Measurements from ENCODE around the gene CPEB3.

CPEB3 gene

DNA sequence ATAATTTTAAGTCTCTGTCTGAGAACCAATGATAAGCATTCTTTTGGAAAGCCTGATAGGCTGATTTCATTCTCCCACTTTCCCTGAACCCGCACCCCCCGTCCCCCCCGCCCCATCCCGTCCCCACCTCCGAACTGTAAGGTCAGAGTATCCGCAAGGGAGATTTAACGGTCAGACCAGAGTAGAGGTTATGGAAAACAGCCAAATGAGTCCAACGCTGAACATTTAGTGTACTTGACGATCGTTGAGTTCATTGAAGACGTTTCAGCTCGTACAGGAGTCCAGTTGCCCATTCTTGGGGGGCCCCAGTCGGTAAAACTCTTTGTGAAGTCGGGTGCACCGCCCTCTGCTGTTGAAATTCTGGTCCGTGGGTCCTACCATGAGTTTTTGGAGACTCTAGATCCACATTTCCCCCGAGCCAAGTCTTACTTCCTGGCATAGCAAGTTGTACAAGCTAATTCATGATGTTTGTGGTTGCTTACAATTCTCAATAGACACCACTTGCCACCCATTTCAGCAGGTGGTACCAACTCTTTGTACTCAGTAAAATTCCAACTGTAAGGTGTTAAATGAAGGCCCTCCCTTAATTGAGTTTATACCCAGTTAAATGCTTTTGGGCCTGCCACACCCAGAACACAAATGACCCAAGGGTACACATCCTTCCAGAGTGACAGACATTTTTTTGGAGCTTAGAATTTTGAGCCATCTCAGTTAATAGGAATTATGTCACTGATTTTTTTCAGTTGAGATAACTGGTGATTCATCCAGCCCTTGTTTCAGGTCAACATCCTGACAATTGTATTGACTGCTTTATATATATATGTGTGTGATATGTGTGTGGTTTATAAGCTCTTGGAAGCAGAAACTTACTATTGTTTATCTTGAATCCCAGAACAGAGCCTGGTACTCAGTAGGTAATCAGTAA lies 1.3 kb upstream of the CPEB3 start:
- H3K4me3 ChIP-seq (ENCODE audit: low read length) = peak overlapping the region; percentile 98
- no peaks in the 10 kb centered on the region for H3K9me3 ChIP-seq (ENCODE audit: low read length)
- H3K27me3 ChIP-seq (ENCODE audit: insufficient read depth, low read length) = no peaks in the 10 kb centered on the region

DNA sequence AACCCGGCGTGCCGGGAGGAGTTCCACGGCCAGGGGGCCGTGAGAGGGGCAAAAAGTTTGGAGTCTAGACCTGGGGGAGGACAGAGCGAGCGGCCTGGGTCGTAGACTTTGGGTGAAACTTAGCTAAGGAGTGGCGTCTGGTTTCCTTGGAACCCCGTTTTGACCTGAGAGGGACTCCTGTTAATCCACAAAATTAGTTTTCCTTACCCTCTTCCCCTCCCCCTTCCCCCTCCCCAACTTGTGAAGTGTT lies 663 bp upstream of the CPEB3 start:
- Histone ChIP-seq H3K9me3 (ENCODE audit: low read length) (no peaks in the 10 kb centered on the region), H3K27me3 (ENCODE audit: insufficient read depth, low read length) (no peaks in the 10 kb centered on the region), H2AFZ (ENCODE audit: low read depth, low read length) (peak overlapping the region; percentile 97), H3K4me3 (ENCODE audit: low read length) (peak overlapping the region; percentile 98), H3K36me3 (ENCODE audit: insufficient read depth, low read length) (peaks cover 22% of the 10 kb centered on the region), H3K4me1 (ENCODE audit: insufficient read depth, low read length) (peaks cover 18% of the 10 kb centered on the region)

More for the DNA sequence above, 1.3 kb upstream of the CPEB3 start:
- Histone ChIP-seq H2AFZ (ENCODE audit: low read depth, low read length) (no peak overlapping the region), H3K4me1 (ENCODE audit: insufficient read depth, low read length) (peaks cover 18% of the 10 kb centered on the region), H3K36me3 (ENCODE audit: insufficient read depth, low read length) (peaks cover 28% of the 10 kb centered on the region)

- Histone ChIP-seq H3K9me3 (ENCODE audit: low read length) (no peaks in the 10 kb centered on the region), H3K27me3 (ENCODE audit: insufficient read depth, low read length) (no peaks in the 10 kb centered on the region), H3K36me3 (ENCODE audit: insufficient read depth, low read length) (peaks cover 22% of the 10 kb centered on the region), H3K4me1 (ENCODE audit: insufficient read depth, low read length) (peaks cover 18% of the 10 kb centered on the region), H3K4me3 (ENCODE audit: low read length) (peak overlapping the region; percentile 98), H2AFZ (ENCODE audit: low read depth, low read length) (peak overlapping the region; percentile 97)
These were observed 622 bp downstream of the CPEB3 start for GRCh38 chr10:92290076-92290836.

- Histone ChIP-seq H2AFZ (ENCODE audit: low read depth, low read length) (no peak overlapping the region), H3K9me3 (ENCODE audit: low read length) (no peaks in the 10 kb centered on the region), H3K4me1 (ENCODE audit: insufficient read depth, low read length) (no peaks in the 10 kb centered on the region), H3K4me3 (ENCODE audit: low read length) (no peak overlapping the region), H3K36me3 (ENCODE audit: insufficient read depth, low read length) (no peaks in the 10 kb centered on the region), H3K27me3 (ENCODE audit: insufficient read depth, low read length) (no peaks in the 10 kb centered on the region)
These were observed 6.7 kb downstream of the CPEB3 start for GRCh38 chr10:92284112-92284704.

DNA sequence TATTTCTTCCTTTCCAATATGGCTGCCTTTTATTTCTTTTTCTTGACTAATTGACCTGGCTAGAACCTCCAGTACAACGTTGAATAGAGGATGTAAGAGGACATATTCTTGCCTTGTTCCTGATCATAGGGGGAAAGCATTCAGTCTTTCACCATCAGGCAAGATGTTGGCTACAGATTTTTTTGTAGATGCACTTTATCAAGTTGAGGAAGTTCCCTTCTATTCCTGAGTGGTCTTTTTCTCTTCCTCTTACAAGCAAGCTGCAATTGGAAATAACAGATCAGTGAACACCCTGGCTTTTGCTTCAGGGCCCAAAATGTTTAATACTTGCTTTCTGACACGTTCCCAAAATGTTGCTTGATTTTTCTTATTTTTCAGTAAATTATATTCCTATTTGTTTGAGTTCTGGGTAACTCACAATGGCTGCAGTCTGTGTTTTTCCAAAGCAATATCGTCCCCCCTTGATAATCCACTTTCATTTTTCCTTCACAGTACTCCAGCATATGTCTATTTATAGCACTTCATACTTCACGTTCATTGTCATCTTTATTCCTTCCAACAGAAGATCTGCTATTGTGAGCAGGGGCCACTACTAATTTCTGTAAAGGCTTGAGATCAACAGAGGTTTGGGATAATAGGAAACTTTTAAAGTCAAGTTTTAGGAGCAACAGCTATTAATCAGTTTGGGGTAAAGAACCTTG lies 11.7 kb downstream of the CPEB3 start:
- no peak overlapping the region for H2AFZ ChIP-seq (ENCODE audit: low read depth, low read length)
- no peaks in the 10 kb centered on the region for H3K9me3 ChIP-seq (ENCODE audit: low read length)
- H3K4me3 ChIP-seq (ENCODE audit: low read length) = no peak overlapping the region

DNA sequence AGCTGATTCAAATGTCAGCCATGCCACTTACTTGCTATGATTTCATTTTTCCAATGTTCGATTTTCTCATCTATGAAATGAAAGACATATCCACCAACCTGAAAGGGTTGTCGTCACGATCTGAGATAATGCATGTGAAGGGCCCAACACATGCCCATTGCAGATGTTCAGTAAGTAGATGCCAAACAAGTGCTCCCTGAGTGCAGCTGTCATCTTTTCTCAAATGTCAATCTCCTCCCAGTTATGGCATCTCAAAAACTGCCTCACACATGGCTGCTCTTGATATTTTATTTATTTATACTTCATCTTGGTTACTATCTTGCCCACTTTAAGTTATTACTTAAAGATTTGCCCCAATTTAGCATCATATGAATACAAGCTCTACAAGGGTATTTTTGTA lies 16.8 kb downstream of the CPEB3 start:
- no peaks in the 10 kb centered on the region for H3K4me1 ChIP-seq (ENCODE audit: insufficient read depth, low read length)
- no peak overlapping the region for H3K4me3 ChIP-seq (ENCODE audit: low read length)
- no peak overlapping the region for H2AFZ ChIP-seq (ENCODE audit: low read depth, low read length)
- H3K36me3 ChIP-seq (ENCODE audit: insufficient read depth, low read length) = no peaks in the 10 kb centered on the region
- no peaks in the 10 kb centered on the region for H3K9me3 ChIP-seq (ENCODE audit: low read length)
- H3K27me3 ChIP-seq (ENCODE audit: insufficient read depth, low read length) = no peaks in the 10 kb centered on the region

More for the DNA sequence above, 11.7 kb downstream of the CPEB3 start:
- no peaks in the 10 kb centered on the region for H3K4me1 ChIP-seq (ENCODE audit: insufficient read depth, low read length)
- no peaks in the 10 kb centered on the region for H3K36me3 ChIP-seq (ENCODE audit: insufficient read depth, low read length)
- H3K27me3 ChIP-seq (ENCODE audit: insufficient read depth, low read length) = no peaks in the 10 kb centered on the region

GRCh38 chr10:92268748-92269147 lies 22.1 kb downstream of the CPEB3 start:
- H2AFZ ChIP-seq (ENCODE audit: low read depth, low read length) = no peak overlapping the region
- H3K27me3 ChIP-seq (ENCODE audit: insufficient read depth, low read length) = no peaks in the 10 kb centered on the region
- no peaks in the 10 kb centered on the region for H3K4me1 ChIP-seq (ENCODE audit: insufficient read depth, low read length)
- H3K4me3 ChIP-seq (ENCODE audit: low read length) = no peak overlapping the region
- no peaks in the 10 kb centered on the region for H3K36me3 ChIP-seq (ENCODE audit: insufficient read depth, low read length)
- no peaks in the 10 kb centered on the region for H3K9me3 ChIP-seq (ENCODE audit: low read length)

- H3K4me3 ChIP-seq (ENCODE audit: low read length) = no peak overlapping the region
- no peaks in the 10 kb centered on the region for H3K36me3 ChIP-seq (ENCODE audit: insufficient read depth, low read length)
- no peak overlapping the region for H2AFZ ChIP-seq (ENCODE audit: low read depth, low read length)
- H3K27me3 ChIP-seq (ENCODE audit: insufficient read depth, low read length) = no peaks in the 10 kb centered on the region
- no peaks in the 10 kb centered on the region for H3K9me3 ChIP-seq (ENCODE audit: low read length)
- H3K4me1 ChIP-seq (ENCODE audit: insufficient read depth, low read length) = no peaks in the 10 kb centered on the region
These were observed 23.5 kb downstream of the CPEB3 start for GRCh38 chr10:92267343-92267742.

DNA sequence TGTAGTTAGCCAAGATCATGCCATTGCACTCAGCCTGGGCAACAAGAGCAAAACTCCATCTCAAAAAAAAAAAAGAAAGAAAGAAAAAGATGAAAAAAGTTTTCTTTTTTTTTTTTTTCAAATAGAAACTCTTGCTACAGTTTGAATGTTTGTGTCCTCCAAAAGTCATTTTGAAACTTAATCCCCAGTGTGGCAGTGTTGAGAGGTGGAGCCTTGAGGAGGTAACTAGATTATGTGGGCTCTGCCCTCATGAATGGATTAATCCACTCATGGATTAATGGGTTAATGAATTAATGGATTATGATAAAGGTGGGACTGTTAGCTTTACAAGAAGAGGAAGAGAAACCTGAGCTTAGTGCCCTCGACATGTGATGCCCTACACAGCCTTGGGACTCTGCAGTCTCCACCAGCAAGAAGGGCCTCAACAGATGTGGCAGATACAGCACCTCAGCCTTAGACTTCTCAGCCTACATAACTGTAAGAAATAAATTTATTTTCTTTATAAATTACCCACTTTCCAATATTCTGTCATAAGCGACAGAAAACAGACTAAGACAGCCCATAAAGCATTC lies 25.1 kb downstream of the CPEB3 start:
- Histone ChIP-seq H3K4me1 (ENCODE audit: insufficient read depth, low read length) (no peaks in the 10 kb centered on the region), H3K9me3 (ENCODE audit: low read length) (no peaks in the 10 kb centered on the region), H3K36me3 (ENCODE audit: insufficient read depth, low read length) (no peaks in the 10 kb centered on the region), H2AFZ (ENCODE audit: low read depth, low read length) (no peak overlapping the region), H3K4me3 (ENCODE audit: low read length) (no peak overlapping the region), H3K27me3 (ENCODE audit: insufficient read depth, low read length) (no peaks in the 10 kb centered on the region)

DNA sequence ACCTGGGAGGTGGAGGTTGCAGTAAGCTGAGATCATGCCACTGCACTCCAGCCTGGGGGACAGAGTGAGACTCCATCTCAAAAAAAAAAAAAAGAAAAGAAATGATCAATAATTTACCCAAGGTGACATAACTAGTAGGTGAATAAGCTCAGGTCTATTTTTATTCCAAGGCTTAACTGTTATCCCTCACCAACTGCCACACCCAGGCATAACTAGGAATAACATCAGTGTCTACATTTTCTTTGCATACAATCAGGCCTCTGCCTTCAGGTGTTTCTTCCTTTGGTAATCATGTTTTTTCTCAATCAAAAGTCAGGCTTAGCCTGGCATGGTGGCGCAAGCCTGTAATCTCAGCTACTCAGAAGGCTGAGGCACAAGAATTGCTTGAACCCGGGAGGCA lies 26.6 kb downstream of the CPEB3 start:
- Histone ChIP-seq H2AFZ (ENCODE audit: low read depth, low read length) (no peak overlapping the region), H3K36me3 (ENCODE audit: insufficient read depth, low read length) (no peaks in the 10 kb centered on the region), H3K27me3 (ENCODE audit: insufficient read depth, low read length) (no peaks in the 10 kb centered on the region), H3K4me3 (ENCODE audit: low read length) (no peak overlapping the region), H3K9me3 (ENCODE audit: low read length) (no peaks in the 10 kb centered on the region), H3K4me1 (ENCODE audit: insufficient read depth, low read length) (no peaks in the 10 kb centered on the region)

GRCh38 chr10:92263396-92263795 lies 27.5 kb downstream of the CPEB3 start:
- H3K4me1 ChIP-seq (ENCODE audit: insufficient read depth, low read length) = no peaks in the 10 kb centered on the region
- no peaks in the 10 kb centered on the region for H3K27me3 ChIP-seq (ENCODE audit: insufficient read depth, low read length)
- no peak overlapping the region for H3K4me3 ChIP-seq (ENCODE audit: low read length)
- no peak overlapping the region for H2AFZ ChIP-seq (ENCODE audit: low read depth, low read length)
- no peaks in the 10 kb centered on the region for H3K36me3 ChIP-seq (ENCODE audit: insufficient read depth, low read length)
- H3K9me3 ChIP-seq (ENCODE audit: low read length) = no peaks in the 10 kb centered on the region

- Histone ChIP-seq H3K9me3 (ENCODE audit: low read length) (no peaks in the 10 kb centered on the region), H3K4me1 (ENCODE audit: insufficient read depth, low read length) (no peaks in the 10 kb centered on the region), H3K36me3 (ENCODE audit: insufficient read depth, low read length) (no peaks in the 10 kb centered on the region), H3K4me3 (ENCODE audit: low read length) (no peak overlapping the region), H2AFZ (ENCODE audit: low read depth, low read length) (no peak overlapping the region), H3K27me3 (ENCODE audit: insufficient read depth, low read length) (no peaks in the 10 kb centered on the region)
These were observed 42.3 kb downstream of the CPEB3 start for GRCh38 chr10:92248566-92248965.

All from neuron (in vitro differentiated cells).